Ovary (tissue), 3 donors: Measurements from ENCODE around the gene PPA1.

ENCODE experiments used
- CTCF ChIP-seq, 3 donors: fragments of 450-650 bp in 2 of 3; fragments of 200-600 bp in 1 of 3; IDR thresholded peaks; one replicate each; pipeline versions ENCODE4 v1.5.1 to v1.8.0; 2016 to 2022; ENCODE audit warnings: antibody characterized with exemption in 3 of 3, mild to moderate bottlenecking in 1 of 3
- EP300 ChIP-seq: sonication (generic); formaldehyde crosslinking; IDR thresholded peaks from one replicate; pipeline ENCODE4 v1.6.1; 2017; ENCODE audit warnings: antibody characterized with exemption
- donor health status: DM: no; HTN: no; CAD: no.

GRCh38 chr10:70260259-70260658, 27.0 kb upstream of the PPA1 start:
- TF ChIP-seq CTCF (IDR thresholded peaks at IDR 0.05) = no peak
- TF ChIP-seq EP300 = no peak
